Osteoblast (primary cell): ENCODE results near the gene GPR75. TPM values are rescaled to one million over a fixed set of nuclear protein-coding genes. Genes with fewer than 3 reads are reported as not detected.

Experiments
- DNase-seq: peaks from one replicate; pipeline ENCODE4 v3.0.0; 2011; ENCODE audit warnings: low spot score, mixed read lengths; ENCODE audit not compliant: insufficient read length; ENCODE audit errors: missing footprints
- H2AFZ ChIP-seq: 2 replicates; pipeline ENCODE4 v1.6.0; 2011; ENCODE audit warnings: mild to moderate bottlenecking, low read length
- H3K27ac ChIP-seq: 2 replicates; pipeline ENCODE4 v1.5.1; 2011; ENCODE audit warnings: mild to moderate bottlenecking, low read depth, low read length, moderate library complexity
- H3K27me3 ChIP-seq: 2 replicates; pipeline ENCODE4 v1.6.0; 2012; ENCODE audit warnings: mild to moderate bottlenecking, control low read depth, inconsistent platforms, low read length, moderate library complexity; ENCODE audit not compliant: insufficient read depth
- H3K36me3 ChIP-seq: 2 replicates; pipeline ENCODE4 v1.5.1; 2011; ENCODE audit warnings: mild to moderate bottlenecking, low read length, control low read depth, moderate library complexity; ENCODE audit not compliant: insufficient read depth
- H3K4me1 ChIP-seq: 2 replicates; pipeline ENCODE4 v1.5.1; 2011; ENCODE audit warnings: mild to moderate bottlenecking, low read length, control low read depth, moderate library complexity; ENCODE audit not compliant: insufficient read depth
- H3K4me2 ChIP-seq: 2 replicates; pipeline ENCODE4 v1.6.0; 2011; ENCODE audit warnings: mild to moderate bottlenecking, low read length; ENCODE audit not compliant: insufficient read depth
- H3K4me3 ChIP-seq: fragments of 200-600 bp; sonication (generic); 3 replicates; pipeline ENCODE4 v1.5.1; 2012; ENCODE audit warnings: mild to moderate bottlenecking, low read length, inconsistent platforms; ENCODE audit not compliant: insufficient read depth
- H3K79me2 ChIP-seq: 2 replicates; pipeline ENCODE4 v1.6.0; 2012; ENCODE audit warnings: mild to moderate bottlenecking, low read length, control low read depth, inconsistent platforms; ENCODE audit not compliant: insufficient read depth
- H3K9me3 ChIP-seq: 2 replicates; pipeline ENCODE4 v1.5.1; 2011; ENCODE audit warnings: low read depth, low read length, control low read depth
- H4K20me1 ChIP-seq: 2 replicates; pipeline ENCODE4 v1.6.0; 2012; ENCODE audit warnings: mild to moderate bottlenecking, low read length, control low read depth; ENCODE audit not compliant: insufficient read depth
- CTCF ChIP-seq: IDR thresholded peaks from 2 replicates; pipeline ENCODE4 v1.5.1; 2011; ENCODE audit warnings: mild to moderate bottlenecking, low read depth, low read length, moderate library complexity; ENCODE audit errors: extremely low read depth
- total RNA-seq: library from RNA; depleted of rRNA; stranded (reverse); fragments of >200 nt; gene quantifications from 2 replicates; pipeline ENCODE4 v1.2.3, GENCODE V29; 2012

Gene GPR75
- total RNA-seq, 1 donor: 2.2 TPM

DNA sequence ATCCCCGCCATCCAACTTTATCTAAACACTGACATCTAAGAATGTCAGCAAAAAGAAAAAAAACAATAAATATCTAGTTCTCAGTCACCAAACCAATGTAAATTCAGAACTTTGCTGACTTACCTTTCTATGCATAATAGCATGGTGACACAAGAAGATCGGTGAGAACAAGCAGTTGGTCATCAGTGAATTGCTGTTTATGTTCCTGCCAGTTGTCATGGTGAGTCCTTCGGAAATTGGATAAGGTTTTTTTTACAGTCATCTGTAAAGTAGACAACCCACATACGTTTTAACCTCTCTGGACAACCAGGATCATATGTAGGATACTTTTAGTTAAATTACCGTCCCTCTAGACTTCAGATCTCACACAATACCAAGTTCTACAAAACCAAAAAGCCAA, 6.2 kb upstream of the GPR75 start:
- H3K27ac ChIP-seq: no peak overlapping the region
- peaks cover 5% of the 10 kb centered on the region for H4K20me1 ChIP-seq
- no peaks in the 10 kb centered on the region for H3K9me3 ChIP-seq
- TF ChIP-seq CTCF: no peak
- H3K4me2 ChIP-seq: no peak overlapping the region
- H2AFZ ChIP-seq: no peak overlapping the region
- H3K4me1 ChIP-seq: no peaks in the 10 kb centered on the region
- no peak for DNase-seq
- H3K27me3 ChIP-seq: no peaks in the 10 kb centered on the region
- peaks cover 68% of the 10 kb centered on the region for H3K36me3 ChIP-seq
- no peaks in the 10 kb centered on the region for H3K79me2 ChIP-seq
- H3K4me3 ChIP-seq: no peak overlapping the region

DNA sequence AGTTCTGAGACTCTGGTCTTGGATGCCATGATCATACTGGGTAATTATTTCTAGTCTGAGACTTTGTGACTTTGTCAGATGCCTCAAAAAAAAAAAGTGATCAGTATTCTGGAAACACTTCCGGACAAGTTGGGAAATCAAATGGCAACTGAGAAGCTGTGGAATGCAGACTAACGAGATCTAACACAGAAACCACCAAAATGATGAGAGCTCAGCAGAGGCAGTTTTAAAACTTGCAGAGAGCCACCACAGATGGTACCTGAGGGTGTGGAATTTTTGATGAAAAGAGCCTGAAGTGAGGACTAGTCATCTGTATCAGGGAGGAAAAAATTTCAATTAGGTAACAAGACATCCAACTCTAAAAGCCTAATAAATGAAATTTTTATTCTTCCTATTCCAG, 5.5 kb upstream of the GPR75 start:
- H3K4me2 ChIP-seq: no peak overlapping the region
- H2AFZ ChIP-seq: no peak overlapping the region
- peaks cover 63% of the 10 kb centered on the region for H3K36me3 ChIP-seq
- no peaks in the 10 kb centered on the region for H3K27me3 ChIP-seq
- no peak for TF ChIP-seq CTCF
- no peak overlapping the region for H3K27ac ChIP-seq
- peaks cover 2% of the 10 kb centered on the region for H3K4me1 ChIP-seq
- DNase-seq: no peak
- H3K79me2 ChIP-seq: no peaks in the 10 kb centered on the region
- peaks cover 5% of the 10 kb centered on the region for H4K20me1 ChIP-seq
- no peaks in the 10 kb centered on the region for H3K9me3 ChIP-seq
- no peak overlapping the region for H3K4me3 ChIP-seq

GRCh38 chr2:53863538-53864227, 3.9 kb upstream of the GPR75 start:
- H3K79me2 ChIP-seq: no peaks in the 10 kb centered on the region
- DNase-seq: no peak
- no peaks in the 10 kb centered on the region for H3K9me3 ChIP-seq
- peaks cover 7% of the 10 kb centered on the region for H3K4me1 ChIP-seq
- TF ChIP-seq CTCF: no peak
- no peak overlapping the region for H2AFZ ChIP-seq
- H4K20me1 ChIP-seq: peaks cover 5% of the 10 kb centered on the region
- H3K4me3 ChIP-seq: no peak overlapping the region
- H3K27me3 ChIP-seq: no peaks in the 10 kb centered on the region
- no peak overlapping the region for H3K4me2 ChIP-seq
- H3K36me3 ChIP-seq: peaks cover 47% of the 10 kb centered on the region
- no peak overlapping the region for H3K27ac ChIP-seq

DNA sequence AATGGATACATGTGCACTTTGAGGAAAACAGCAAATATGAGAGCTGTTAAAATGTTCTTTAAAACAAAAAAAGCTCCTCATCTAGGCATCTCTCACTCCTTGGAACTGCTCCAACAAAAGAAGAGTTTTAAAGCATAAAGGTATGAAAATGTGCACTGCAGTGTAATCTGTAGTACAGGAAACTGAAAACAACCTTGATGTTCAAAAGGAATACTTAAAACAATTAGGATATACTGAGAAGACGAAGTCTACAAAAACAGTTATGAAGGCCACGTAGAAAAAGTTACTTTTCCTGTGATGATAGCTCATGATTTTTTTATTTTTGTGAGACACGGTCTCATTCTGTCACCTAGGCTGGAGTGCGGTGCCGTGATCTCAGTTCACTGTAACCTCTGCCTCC, 2.1 kb upstream of the GPR75 start:
- Histone ChIP-seq H3K27ac (no peak overlapping the region), H2AFZ (no peak overlapping the region), H3K36me3 (peaks cover 36% of the 10 kb centered on the region), H3K4me1 (peaks cover 7% of the 10 kb centered on the region), H3K27me3 (no peaks in the 10 kb centered on the region), H4K20me1 (peaks cover 5% of the 10 kb centered on the region), H3K4me3 (no peak overlapping the region), H3K79me2 (no peaks in the 10 kb centered on the region), H3K4me2 (no peak overlapping the region), H3K9me3 (no peaks in the 10 kb centered on the region)
- TF ChIP-seq CTCF: no peak
- no peak for DNase-seq
